LNCAP (cell line): ENCODE measurements around the gene ALDH18A1.

ENCODE experiments used
- TF ChIP-seq, protein P1 (sequence below): fragments of 450-650 bp; IDR thresholded peaks from 2 replicates; pipeline ENCODE4 v1.5.1; 2017; ENCODE audit warnings: mild to moderate bottlenecking

ALDH18A1 gene

GRCh38 chr10:95656291-95657164 lies at the start of gene ALDH18A1:
Gene ALDH18A1, minus strand, starts transcription at chr10:95656711. Its CDS starts 3,334 bp downstream, at chr10:95653377.
- TF ChIP-seq, protein P1, sequence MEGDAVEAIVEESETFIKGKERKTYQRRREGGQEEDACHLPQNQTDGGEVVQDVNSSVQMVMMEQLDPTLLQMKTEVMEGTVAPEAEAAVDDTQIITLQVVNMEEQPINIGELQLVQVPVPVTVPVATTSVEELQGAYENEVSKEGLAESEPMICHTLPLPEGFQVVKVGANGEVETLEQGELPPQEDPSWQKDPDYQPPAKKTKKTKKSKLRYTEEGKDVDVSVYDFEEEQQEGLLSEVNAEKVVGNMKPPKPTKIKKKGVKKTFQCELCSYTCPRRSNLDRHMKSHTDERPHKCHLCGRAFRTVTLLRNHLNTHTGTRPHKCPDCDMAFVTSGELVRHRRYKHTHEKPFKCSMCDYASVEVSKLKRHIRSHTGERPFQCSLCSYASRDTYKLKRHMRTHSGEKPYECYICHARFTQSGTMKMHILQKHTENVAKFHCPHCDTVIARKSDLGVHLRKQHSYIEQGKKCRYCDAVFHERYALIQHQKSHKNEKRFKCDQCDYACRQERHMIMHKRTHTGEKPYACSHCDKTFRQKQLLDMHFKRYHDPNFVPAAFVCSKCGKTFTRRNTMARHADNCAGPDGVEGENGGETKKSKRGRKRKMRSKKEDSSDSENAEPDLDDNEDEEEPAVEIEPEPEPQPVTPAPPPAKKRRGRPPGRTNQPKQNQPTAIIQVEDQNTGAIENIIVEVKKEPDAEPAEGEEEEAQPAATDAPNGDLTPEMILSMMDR: no peak

GRCh38 chr10:95698415-95698814 lies 41.9 kb upstream of the ALDH18A1 start:
- TF ChIP-seq, protein P1: no peak

GRCh38 chr10:95697429-95697828 lies 40.9 kb upstream of the ALDH18A1 start:
- TF ChIP-seq, protein P1: no peak

GRCh38 chr10:95694665-95695064 lies 38.2 kb upstream of the ALDH18A1 start:
- TF ChIP-seq, protein P1: no peak

DNA sequence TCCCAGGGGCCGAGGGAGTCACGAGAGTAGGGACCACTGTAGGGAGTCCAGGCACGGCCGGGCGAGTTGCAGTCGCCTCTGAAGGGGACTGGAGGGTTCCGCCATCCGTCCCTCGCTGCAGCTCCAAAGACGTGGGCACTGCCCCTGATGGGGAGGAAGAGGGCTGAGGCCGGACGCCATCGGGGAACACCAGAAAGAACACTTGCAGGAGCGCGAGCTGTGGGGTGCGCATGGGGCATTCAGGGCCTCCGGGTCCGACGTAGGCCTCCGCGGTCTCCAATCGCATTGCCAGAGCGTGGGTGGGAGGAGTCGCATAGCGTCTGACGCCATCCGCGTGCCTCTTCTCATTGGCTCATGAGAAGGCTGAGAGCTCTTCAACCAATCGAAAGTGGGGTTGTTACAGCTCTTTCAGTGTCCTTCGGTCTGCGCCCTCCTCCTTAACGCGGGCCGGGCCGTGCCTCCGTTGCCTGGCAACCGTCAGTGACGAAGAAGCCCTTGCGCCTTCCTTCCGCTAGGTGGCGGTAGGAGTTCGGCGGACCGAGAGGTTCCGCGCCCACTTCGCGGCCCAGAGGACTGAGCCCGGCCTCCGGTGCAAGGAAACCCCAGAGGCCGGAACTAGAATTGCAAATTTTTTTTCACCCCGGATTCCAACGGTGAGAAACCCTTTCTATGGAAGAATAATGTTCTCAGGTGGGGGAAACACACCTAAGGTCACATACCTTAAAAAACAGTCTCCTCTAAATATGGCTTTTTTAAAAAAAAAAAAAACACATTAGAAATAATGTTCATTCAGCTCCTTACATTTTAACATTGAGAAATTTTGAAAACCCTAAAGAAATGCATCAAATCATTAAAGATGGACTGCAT lies 37.4 kb upstream of the ALDH18A1 start, which contains the start of gene TCTN3:
Gene TCTN3 (minus strand): TSS at position 260 of the 867 bp plus-strand sequence. CDS start 28 bp downstream, at position 232.
- TF ChIP-seq, protein P1: peak; percentile 99

- TF ChIP-seq, protein P1: no peak
Measured at GRCh38 chr10:95693071-95693667, 36.7 kb upstream of the ALDH18A1 start.

DNA sequence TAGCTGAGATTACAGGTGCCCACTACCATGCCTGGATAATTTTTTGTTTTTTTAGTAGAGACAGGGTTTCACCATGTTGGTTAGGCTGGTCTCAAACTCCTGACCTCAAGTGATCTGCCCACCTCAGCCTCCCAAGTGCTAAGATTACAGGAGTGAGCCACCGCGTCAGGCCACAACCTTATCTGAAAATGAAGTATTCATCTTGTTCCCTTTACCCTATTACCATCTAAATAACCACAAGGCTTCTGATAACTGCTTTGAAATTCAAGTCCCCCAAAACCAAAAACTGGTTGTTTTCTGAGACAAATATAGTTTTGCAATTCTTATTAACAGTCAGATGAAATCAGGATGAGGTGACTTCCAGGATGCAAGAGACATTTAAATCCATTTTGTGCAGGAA lies 34.8 kb upstream of the ALDH18A1 start:
- TF ChIP-seq, protein P1: no peak
